ENCODE measurements around the gene CCDC51. TPM values are rescaled to one million over a fixed set of nuclear protein-coding genes. Genes with fewer than 3 reads are reported as not detected.
A peak's percentile ranks its signal among the peaks of the same experiment; 100 is the strongest.

Gene CCDC51
- total RNA-seq, 1 experiment from 2014 or later: 18.9 TPM

- Mint-ChIP-seq H3K27me3 (ENCODE audit: unreplicated experiment) (peaks cover 5% of the 10 kb centered on the region), H3K4me3 (ENCODE audit: low read depth, unreplicated experiment) (no peak overlapping the region), H3K36me3 (ENCODE audit: insufficient read depth, unreplicated experiment) (peaks cover 48% of the 10 kb centered on the region), H3K27ac (ENCODE audit: unreplicated experiment) (peak overlapping the region; percentile 36), H3K9me3 (ENCODE audit: low read depth, unreplicated experiment) (no peaks in the 10 kb centered on the region), H3K4me1 (ENCODE audit: low read depth, unreplicated experiment) (peaks cover 13% of the 10 kb centered on the region)
- DNase-seq: peak; percentile 60
- BruUV-seq (replicated peaks): TSS peak; percentile 6
- intact Hi-C loops (cut with micrococcal nuclease; ENCODE audit: unreplicated experiment): loop anchor here (1.0 to 5.0 kb wide), 2 partner anchors 35 to 106 kb away; no protein-coding TSS in a partner anchor
- CTCF ChIA-PET: interaction anchor here (0.7 to 4.2 kb wide), 13 partner anchors 13 to 207 kb away, joined by 3 to 243 read pairs (median 7); partner anchors contain the start of genes CCDC51, PFKFB4, PLXNB1 and TMA7
- TF ChIP-seq CTCF (IDR thresholded peaks at IDR 0.05; ENCODE audit: unreplicated experiment): peak; percentile 66
Observed at GRCh38 chr3:48400824-48401433, 39.0 kb downstream of the CCDC51 start.

DNA sequence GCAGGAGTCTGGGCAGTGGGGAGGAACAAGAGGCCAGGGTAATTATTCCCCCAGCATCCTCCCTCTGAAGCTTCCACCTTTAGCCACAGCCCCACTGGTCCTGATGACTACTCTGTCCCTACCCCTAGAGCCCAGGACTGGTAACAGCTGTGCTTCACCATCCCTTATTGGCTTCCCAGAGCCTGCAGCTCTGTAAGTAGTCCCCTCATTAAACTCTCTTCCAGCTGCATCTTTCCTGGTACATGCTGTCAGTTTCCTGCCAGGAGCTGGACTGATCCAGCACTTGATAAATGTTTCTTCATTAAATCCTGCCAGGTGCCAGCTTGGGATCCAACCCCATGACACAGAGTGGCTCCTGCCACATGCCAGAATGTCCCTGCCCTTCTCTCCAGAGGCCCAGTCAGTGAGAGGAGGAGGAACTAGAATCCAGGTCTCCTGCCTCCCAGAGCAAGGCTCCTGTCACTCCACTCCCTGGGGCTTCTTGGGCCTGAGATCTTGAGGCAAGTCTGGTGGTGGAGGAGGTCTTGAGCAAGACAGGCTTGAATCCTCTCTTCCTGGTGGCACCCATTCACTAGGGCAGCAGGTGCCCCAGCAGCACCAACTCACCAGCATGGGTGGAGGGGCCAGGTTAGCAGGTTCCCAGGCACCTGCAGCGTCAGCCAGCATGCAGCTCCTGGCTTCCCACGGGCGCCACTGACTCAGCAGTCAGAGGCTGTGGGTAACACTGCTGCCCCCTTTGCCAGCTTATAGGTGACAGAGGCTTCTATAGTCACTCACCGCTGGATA, 40.3 kb downstream of the CCDC51 start:
- intact Hi-C loops (cut with micrococcal nuclease; ENCODE audit: unreplicated experiment): loop anchor here (5.0 kb wide), 1 partner anchor 108 kb away; no protein-coding TSS in a partner anchor
- BruUV-seq (replicated peaks): no TSS peak
- no peak for DNase-seq
- no peaks in the 10 kb centered on the region for H3K9me3 Mint-ChIP-seq (ENCODE audit: low read depth, unreplicated experiment)
- H3K4me3 Mint-ChIP-seq (ENCODE audit: low read depth, unreplicated experiment): no peak overlapping the region
- H3K27me3 Mint-ChIP-seq (ENCODE audit: unreplicated experiment): peaks cover 19% of the 10 kb centered on the region
- H3K4me1 Mint-ChIP-seq (ENCODE audit: low read depth, unreplicated experiment): peaks cover 13% of the 10 kb centered on the region
- H3K27ac Mint-ChIP-seq (ENCODE audit: unreplicated experiment): peak overlapping the region; percentile 60
- CTCF ChIA-PET: interaction anchor here (0.5 to 4.2 kb wide), 3 partner anchors 9 to 40 kb away, joined by 3 to 243 read pairs (median 19); partner anchors contain the start of genes CCDC51 and TMA7
- peaks cover 49% of the 10 kb centered on the region for H3K36me3 Mint-ChIP-seq (ENCODE audit: insufficient read depth, unreplicated experiment)
- TF ChIP-seq CTCF (IDR thresholded peaks at IDR 0.05; ENCODE audit: unreplicated experiment): no peak

GRCh38 chr3:48398701-48399386, 41.1 kb downstream of the CCDC51 start:
- H3K27ac Mint-ChIP-seq (ENCODE audit: unreplicated experiment): peak overlapping the region; percentile 60

More at GRCh38 chr3:48398701-48399386, 41.1 kb downstream of the CCDC51 start:
- no peak for TF ChIP-seq CTCF (IDR thresholded peaks at IDR 0.05; ENCODE audit: unreplicated experiment)
- DNase-seq: no peak
- Mint-ChIP-seq H3K4me3 (ENCODE audit: low read depth, unreplicated experiment) (no peak overlapping the region), H3K9me3 (ENCODE audit: low read depth, unreplicated experiment) (no peaks in the 10 kb centered on the region), H3K36me3 (ENCODE audit: insufficient read depth, unreplicated experiment) (peaks cover 49% of the 10 kb centered on the region), H3K4me1 (ENCODE audit: low read depth, unreplicated experiment) (peaks cover 13% of the 10 kb centered on the region), H3K27me3 (ENCODE audit: unreplicated experiment) (peaks cover 23% of the 10 kb centered on the region)
- CTCF ChIA-PET: interaction anchor here (0.5 to 4.2 kb wide), 2 partner anchors 8 to 36 kb away, joined by 3 to 243 read pairs; no protein-coding TSS in a partner anchor
- no TSS peak for BruUV-seq (replicated peaks)
- intact Hi-C loops (cut with micrococcal nuclease; ENCODE audit: unreplicated experiment): no loop called here

Data from Calu3 (cell line).